ENCODE data around the gene ATP6V1G1.
"Not testable (repeated sequence)": the region's sequence is repeated elsewhere in the genome, so short reads cannot be mapped to it uniquely, and the experiment has no call there.

ATP6V1G1 gene

GRCh38 chr9:114590328-114590727 lies 2.8 kb downstream of the ATP6V1G1 start:
- H3K27me3 ChIP-seq (replicated peaks in 2 of 5; ENCODE audit: control insufficient read depth in 4 of 5, insufficient read depth in 5 of 5, low read length in 4 of 5) = no peaks in the 10 kb centered on the region
- peaks cover 32 to 63% (median 48%) of the 10 kb centered on the region in 4 experiments for H3K4me1 ChIP-seq (ENCODE audit: control extremely low read depth in 1 of 4, control insufficient read depth in 4 of 4, insufficient read depth in 4 of 4, low read length in 3 of 4)
- peak overlapping the region in 1 of 7 experiments; percentile 89 for H3K4me3 ChIP-seq (ENCODE audit: control insufficient read depth in 1 of 7, extremely low read depth in 1 of 7, insufficient read depth in 4 of 7, low read depth in 2 of 7, low read length in 6 of 7)
- ChIA-PET POLR2A (no interaction called here), CTCF (interaction anchor here (1.0 to 5.6 kb wide), 3 partner anchors 31 to 63 kb away, joined by 3 to 99 read pairs (median 4); no protein-coding TSS in a partner anchor)
- H3K9me3 ChIP-seq (ENCODE audit: control extremely low read depth in 1 of 5, control insufficient read depth in 4 of 5, insufficient read depth in 2 of 5, low read depth in 1 of 5, low read length in 4 of 5) = no peaks in the 10 kb centered on the region
- peaks cover 0 to 24% (median 16%) of the 10 kb centered on the region in 4 experiments for H3K36me3 ChIP-seq (ENCODE audit: control insufficient read depth in 4 of 4, insufficient read depth in 4 of 4, low read length in 3 of 4)
- DNase-seq = no peak
- no peak overlapping the region for H3K27ac ChIP-seq (ENCODE audit: insufficient read depth in 1 of 2, low read depth in 1 of 2, low read length in 2 of 2, poor library complexity in 1 of 2, severe bottlenecking in 2 of 2)
- 97% methylated on average over 5 of the region's 6 CpGs for WGBS (ENCODE audit: insufficient coverage)

- ChIA-PET CTCF (interaction anchor here (0.9 to 5.6 kb wide), 17 partner anchors 10 to 184 kb away, joined by 3 to 99 read pairs (median 4); partner anchors contain the start of gene TMEM268), POLR2A (interaction anchor here (1.2 kb wide), 1 partner anchor 8 kb away, joined by 5 read pairs; no protein-coding TSS in a partner anchor)
- Histone ChIP-seq H3K4me1 (ENCODE audit: control extremely low read depth in 1 of 4, control insufficient read depth in 4 of 4, insufficient read depth in 4 of 4, low read length in 3 of 4) (peaks cover 32 to 63% (median 48%) of the 10 kb centered on the region in 4 experiments), H3K27ac (ENCODE audit: insufficient read depth in 1 of 2, low read depth in 1 of 2, low read length in 2 of 2, poor library complexity in 1 of 2, severe bottlenecking in 2 of 2) (peak overlapping the region; percentile 55 to 73), H3K9me3 (ENCODE audit: control extremely low read depth in 1 of 5, control insufficient read depth in 4 of 5, insufficient read depth in 2 of 5, low read depth in 1 of 5, low read length in 4 of 5) (no peaks in the 10 kb centered on the region), H3K36me3 (ENCODE audit: control insufficient read depth in 4 of 4, insufficient read depth in 4 of 4, low read length in 3 of 4) (peaks cover 0 to 33% (median 22%) of the 10 kb centered on the region in 4 experiments), H3K4me3 (ENCODE audit: control insufficient read depth in 1 of 7, extremely low read depth in 1 of 7, insufficient read depth in 4 of 7, low read depth in 2 of 7, low read length in 6 of 7) (peak overlapping the region in 5 of 7 experiments; percentile 6 to 68 (median 33)), H3K27me3 (replicated peaks in 2 of 5; ENCODE audit: control insufficient read depth in 4 of 5, insufficient read depth in 5 of 5, low read length in 4 of 5) (no peaks in the 10 kb centered on the region)
- WGBS (ENCODE audit: insufficient coverage) = 61% methylated on average over 5 of the region's 5 CpGs
- DNase-seq = no peak
Observed at GRCh38 chr9:114591291-114591787, 3.8 kb downstream of the ATP6V1G1 start.

GRCh38 chr9:114591849-114592248 lies 4.3 kb downstream of the ATP6V1G1 start:
- H3K4me1 ChIP-seq (ENCODE audit: control extremely low read depth in 1 of 4, control insufficient read depth in 4 of 4, insufficient read depth in 4 of 4, low read length in 3 of 4) = peaks cover 32 to 61% (median 48%) of the 10 kb centered on the region in 4 experiments
- peaks cover 2 to 37% (median 25%) of the 10 kb centered on the region in 4 experiments for H3K36me3 ChIP-seq (ENCODE audit: control insufficient read depth in 4 of 4, insufficient read depth in 4 of 4, low read length in 3 of 4)
- no peaks in the 10 kb centered on the region for H3K27me3 ChIP-seq (replicated peaks in 2 of 5; ENCODE audit: control insufficient read depth in 4 of 5, insufficient read depth in 5 of 5, low read length in 4 of 5)
- H3K27ac ChIP-seq (ENCODE audit: insufficient read depth in 1 of 2, low read depth in 1 of 2, low read length in 2 of 2, poor library complexity in 1 of 2, severe bottlenecking in 2 of 2) = peak overlapping the region; percentile 55 to 73
- ChIA-PET CTCF (interaction anchor here (0.8 to 5.6 kb wide), 29 partner anchors 10 to 208 kb away, joined by 3 to 99 read pairs (median 4); partner anchors contain the start of gene TMEM268), POLR2A (interaction anchor here (0.8 to 1.2 kb wide), 2 partner anchors 9 to 62 kb away, joined by 3 to 5 read pairs; no protein-coding TSS in a partner anchor)
- peak overlapping the region in 6 of 7 experiments; percentile 11 to 68 (median 31) for H3K4me3 ChIP-seq (ENCODE audit: control insufficient read depth in 1 of 7, extremely low read depth in 1 of 7, insufficient read depth in 4 of 7, low read depth in 2 of 7, low read length in 6 of 7)
- no peaks in the 10 kb centered on the region for H3K9me3 ChIP-seq (ENCODE audit: control extremely low read depth in 1 of 5, control insufficient read depth in 4 of 5, insufficient read depth in 2 of 5, low read depth in 1 of 5, low read length in 4 of 5)
- no peak for DNase-seq
- no CpG with 5 or more reads among the region's 1 CpG for WGBS (ENCODE audit: insufficient coverage)

- ChIA-PET CTCF (interaction anchor here (0.7 to 5.6 kb wide), 32 partner anchors 9 to 208 kb away, joined by 3 to 99 read pairs (median 4); partner anchors contain the start of gene TMEM268), POLR2A (interaction anchor here (0.7 to 1.2 kb wide), 4 partner anchors 10 to 61 kb away, joined by 3 to 6 read pairs (median 4); no protein-coding TSS in a partner anchor)
- no peaks in the 10 kb centered on the region for H3K27me3 ChIP-seq (replicated peaks in 2 of 5; ENCODE audit: control insufficient read depth in 4 of 5, insufficient read depth in 5 of 5, low read length in 4 of 5)
- peak overlapping the region; percentile 55 to 73 for H3K27ac ChIP-seq (ENCODE audit: insufficient read depth in 1 of 2, low read depth in 1 of 2, low read length in 2 of 2, poor library complexity in 1 of 2, severe bottlenecking in 2 of 2)
- peaks cover 2 to 40% (median 28%) of the 10 kb centered on the region in 4 experiments for H3K36me3 ChIP-seq (ENCODE audit: control insufficient read depth in 4 of 4, insufficient read depth in 4 of 4, low read length in 3 of 4)
- 0% methylated on average over 4 of the region's 6 CpGs for WGBS (ENCODE audit: insufficient coverage)
- peak; percentile 79 to 90 (median 90) for DNase-seq
- no peaks in the 10 kb centered on the region for H3K9me3 ChIP-seq (ENCODE audit: control extremely low read depth in 1 of 5, control insufficient read depth in 4 of 5, insufficient read depth in 2 of 5, low read depth in 1 of 5, low read length in 4 of 5)
- peaks cover 32 to 58% (median 47%) of the 10 kb centered on the region in 4 experiments for H3K4me1 ChIP-seq (ENCODE audit: control extremely low read depth in 1 of 4, control insufficient read depth in 4 of 4, insufficient read depth in 4 of 4, low read length in 3 of 4)
- H3K4me3 ChIP-seq (ENCODE audit: control insufficient read depth in 1 of 7, extremely low read depth in 1 of 7, insufficient read depth in 4 of 7, low read depth in 2 of 7, low read length in 6 of 7) = peak overlapping the region in 6 of 7 experiments; percentile 11 to 68 (median 33)
Observed at GRCh38 chr9:114592356-114592755, 4.8 kb downstream of the ATP6V1G1 start.

GRCh38 chr9:114594136-114594535 lies 6.6 kb downstream of the ATP6V1G1 start:
- Histone ChIP-seq H3K27me3 (replicated peaks in 2 of 5; ENCODE audit: control insufficient read depth in 4 of 5, insufficient read depth in 5 of 5, low read length in 4 of 5) (no peaks in the 10 kb centered on the region), H3K4me1 (ENCODE audit: control extremely low read depth in 1 of 4, control insufficient read depth in 4 of 4, insufficient read depth in 4 of 4, low read length in 3 of 4) (peaks cover 25 to 43% (median 36%) of the 10 kb centered on the region in 4 experiments), H3K9me3 (ENCODE audit: control extremely low read depth in 1 of 5, control insufficient read depth in 4 of 5, insufficient read depth in 2 of 5, low read depth in 1 of 5, low read length in 4 of 5) (no peaks in the 10 kb centered on the region), H3K27ac (ENCODE audit: insufficient read depth in 1 of 2, low read depth in 1 of 2, low read length in 2 of 2, poor library complexity in 1 of 2, severe bottlenecking in 2 of 2) (no peak overlapping the region), H3K36me3 (ENCODE audit: control insufficient read depth in 4 of 4, insufficient read depth in 4 of 4, low read length in 3 of 4) (peaks cover 8 to 57% (median 42%) of the 10 kb centered on the region in 4 experiments), H3K4me3 (ENCODE audit: control insufficient read depth in 1 of 7, extremely low read depth in 1 of 7, insufficient read depth in 4 of 7, low read depth in 2 of 7, low read length in 6 of 7) (no peak overlapping the region)
- POLR2A ChIA-PET = no interaction called here
- CTCF ChIA-PET = interaction anchor here (0.8 to 5.6 kb wide), 6 partner anchors 11 to 87 kb away, joined by 3 to 99 read pairs (median 8); no protein-coding TSS in a partner anchor
- WGBS (ENCODE audit: insufficient coverage) = 98% methylated on average over 11 of the region's 17 CpGs
- DNase-seq = no peak

- H3K9me3 ChIP-seq (ENCODE audit: control extremely low read depth in 1 of 5, control insufficient read depth in 4 of 5, insufficient read depth in 2 of 5, low read depth in 1 of 5, low read length in 4 of 5); H3K4me3 ChIP-seq (ENCODE audit: control insufficient read depth in 1 of 7, extremely low read depth in 1 of 7, insufficient read depth in 4 of 7, low read depth in 2 of 7, low read length in 6 of 7); POLR2A ChIA-PET; H3K4me1 ChIP-seq (ENCODE audit: control extremely low read depth in 1 of 4, control insufficient read depth in 4 of 4, insufficient read depth in 4 of 4, low read length in 3 of 4); DNase-seq; H3K27me3 ChIP-seq (replicated peaks in 2 of 5; ENCODE audit: control insufficient read depth in 4 of 5, insufficient read depth in 5 of 5, low read length in 4 of 5); H3K27ac ChIP-seq (ENCODE audit: insufficient read depth in 1 of 2, low read depth in 1 of 2, low read length in 2 of 2, poor library complexity in 1 of 2, severe bottlenecking in 2 of 2): not testable (repeated sequence)
- 97% methylated on average over 9 of the region's 9 CpGs for WGBS (ENCODE audit: insufficient coverage)
- CTCF ChIA-PET = interaction anchor here (1.0 to 2.0 kb wide), 5 partner anchors 8 to 307 kb away, joined by 3 to 6 read pairs (median 4); partner anchors contain the start of gene ATP6V1G1
- peaks cover 14 to 54% (median 34%) of the 10 kb centered on the region in 4 experiments for H3K36me3 ChIP-seq (ENCODE audit: control insufficient read depth in 4 of 4, insufficient read depth in 4 of 4, low read length in 3 of 4)
Observed at GRCh38 chr9:114600502-114601248, 13.1 kb downstream of the ATP6V1G1 start.

All from common myeloid progenitor, CD34-positive (primary cell).